K562 (cell line): ENCODE data around the gene BNIP5. TPM values are rescaled to one million over a fixed set of nuclear protein-coding genes. Genes with fewer than 3 reads are reported as not detected.

Experiments
- CBFB ChIP-seq: sonication (generic); formaldehyde crosslinking; IDR thresholded peaks from 2 replicates; pipeline ENCODE4 v1.4.0; 2020; ENCODE audit warnings: mild to moderate bottlenecking, missing genetic modification reagents
- CEBPG ChIP-seq, 3 experiments: fragments of 200-800 bp in 1 of 3; sonication (Bioruptor generic) in 1 of 3; sonication (generic) in 1 of 3; formaldehyde crosslinking in 1 of 3; IDR thresholded peaks in 2 of 3; conservative IDR thresholded peaks in 1 of 3; 2 replicates each; pipeline versions ENCODE4 v1.6.1 to v1.8.0; 2016 to 2022; ENCODE audit warnings: missing compliant biosample characterization in 2 of 3, missing genetic modification characterization in 2 of 3, mild to moderate bottlenecking in 1 of 3, missing genetic modification reagents in 1 of 3
- CXXC5 ChIP-seq: fragments of 250-450 bp; sonication (Bioruptor Pico); IDR thresholded peaks from 2 replicates; pipeline ENCODE4 v1.8.0; 2022; ENCODE audit warnings: inconsistent platforms, mild to moderate bottlenecking, moderate library complexity
- FOXJ2 ChIP-seq: fragments of 200-800 bp; sonication (Bioruptor generic); IDR thresholded peaks from 2 replicates; pipeline ENCODE4 v1.6.1; 2016; ENCODE audit warnings: missing genetic modification characterization, missing compliant biosample characterization
- HSF4 ChIP-seq: fragments of 250-450 bp; sonication (Bioruptor Pico); IDR thresholded peaks from 2 replicates; pipeline ENCODE4 v2.1.2; 2022; ENCODE audit warnings: mild to moderate bottlenecking, moderate library complexity, borderline replicate concordance
- NFATC3 ChIP-seq: fragments of 450-650 bp; IDR thresholded peaks from 2 replicates; pipeline ENCODE4 v1.6.1; 2017; ENCODE audit warnings: mild to moderate bottlenecking
- NONO ChIP-seq, 2 experiments: fragments of 200-400 bp in 1 of 2; fragments of 450-650 bp in 1 of 2; formaldehyde crosslinking in 1 of 2; IDR thresholded peaks; 2 replicates each; pipeline ENCODE4 v1.6.1; 2017; ENCODE audit warnings: low read depth in 2 of 2, mild to moderate bottlenecking in 2 of 2, moderate library complexity in 2 of 2, low read length in 1 of 2
- POLR3G ChIP-seq: IDR thresholded peaks from 2 replicates; pipeline ENCODE4 v1.6.1; 2011; ENCODE audit not compliant: insufficient read length, insufficient replicate concordance; ENCODE audit errors: extremely low read depth
- RBM25 ChIP-seq: fragments of 200-400 bp; formaldehyde crosslinking; IDR thresholded peaks from 2 replicates; pipeline ENCODE4 v1.6.1; 2018; ENCODE audit warnings: low read length, low read depth, moderate library complexity; ENCODE audit not compliant: severe bottlenecking
- SIN3A ChIP-seq, 2 experiments: fragments of 150-350 bp in 1 of 2; IDR thresholded peaks; 2 replicates each; pipeline ENCODE4 v1.6.1; 2011 to 2016; ENCODE audit warnings: borderline replicate concordance in 2 of 2, low read depth in 2 of 2, low read length in 2 of 2, mild to moderate bottlenecking in 2 of 2, moderate library complexity in 2 of 2; ENCODE audit not compliant: control insufficient read depth in 1 of 2
- SMC3 ChIP-seq: conservative IDR thresholded peaks from 2 replicates; pipeline ENCODE4 v1.6.1; 2011; ENCODE audit warnings: low read depth, low read length, improper control_type of control experiment; ENCODE audit not compliant: insufficient read depth
- THAP7 ChIP-seq: fragments of 250-450 bp; sonication (Bioruptor Pico); IDR thresholded peaks from 2 replicates; pipeline ENCODE4 v1.5.0; 2021
- XRCC5 ChIP-seq: fragments of 200-400 bp; formaldehyde crosslinking; IDR thresholded peaks from 2 replicates; pipeline ENCODE4 v1.6.1; 2017; ENCODE audit warnings: low read depth, mild to moderate bottlenecking, low read length
- polyA plus RNA-seq, 8 experiments: library from polyadenylated mRNA; depleted of rRNA in 4 of 8; stranded (reverse) in 5 of 8; unstranded in 3 of 8; fragments of >200 nt; fragmentation: Nextera tagmentation in 2 of 8; fragmentation: Illumina TruSeq in 1 of 8; extraction: Ambion mirVana in 2 of 8; extraction: Trizol in 1 of 8; gene quantifications; 2 replicates each; pipeline versions ENCODE4 v1.2.1 to v1.2.3, GENCODE V29; 2011 to 2014; ENCODE audit warnings: inconsistent platforms in 1 of 8, missing spikeins in 1 of 8
- total RNA-seq, 7 experiments: library from RNA; depleted of rRNA in 6 of 7; stranded (reverse); fragments of >200 nt in 6 of 7; fragmentation: Illumina TruSeq in 2 of 7; extraction: Trizol in 2 of 7; gene quantifications; 2 replicates each; pipeline versions ENCODE4 v1.2.1 to v1.2.3, GENCODE V29; 2011 to 2021; ENCODE audit warnings: low replicate concordance in 1 of 7

BNIP5 gene
- total and polyA plus RNA-seq, 9 of the 15 experiments (the other 6 are each of a cell fraction or from before 2014, with no cell fraction given), result not detected

GRCh38 chr6:36336208-36336710, 429 bp downstream of the BNIP5 start (continued):
- TF ChIP-seq FOXJ2 (tag) (no peak), XRCC5 (no peak), SMC3 (no peak), CEBPG (CRISPR knock-in tag; IDR thresholded peaks at IDR 0.05) (no peak), CEBPG (tag; conservative IDR thresholded peaks at IDR 0.05 in 1 of 2, IDR thresholded peaks at IDR 0.05 in 1 of 2) (no peak), RBM25 (peak; percentile 85), CXXC5 (no peak), NFATC3 (no peak), THAP7 (no peak), HSF4 (CRISPR knock-in tag) (no peak), SIN3A (IDR thresholded peaks at IDR 0.05; ENCODE audit: borderline replicate concordance in 2 of 2, control insufficient read depth in 1 of 2, low read depth in 2 of 2, low read length in 2 of 2) (no peak), NONO (IDR thresholded peaks at IDR 0.05; ENCODE audit: low read depth in 2 of 2, low read length in 1 of 2) (no peak), CBFB (CRISPR knock-in tag) (no peak), POLR3G (no peak)
